Measurements from ENCODE around the gene ACP1.
A peak's percentile ranks its signal among the peaks of the same experiment; 100 is the strongest.

The ACP1 gene

GRCh38 chr2:262117-262516, 2.6 kb upstream of the ACP1 start:
- TF ChIP-seq, protein P1, sequence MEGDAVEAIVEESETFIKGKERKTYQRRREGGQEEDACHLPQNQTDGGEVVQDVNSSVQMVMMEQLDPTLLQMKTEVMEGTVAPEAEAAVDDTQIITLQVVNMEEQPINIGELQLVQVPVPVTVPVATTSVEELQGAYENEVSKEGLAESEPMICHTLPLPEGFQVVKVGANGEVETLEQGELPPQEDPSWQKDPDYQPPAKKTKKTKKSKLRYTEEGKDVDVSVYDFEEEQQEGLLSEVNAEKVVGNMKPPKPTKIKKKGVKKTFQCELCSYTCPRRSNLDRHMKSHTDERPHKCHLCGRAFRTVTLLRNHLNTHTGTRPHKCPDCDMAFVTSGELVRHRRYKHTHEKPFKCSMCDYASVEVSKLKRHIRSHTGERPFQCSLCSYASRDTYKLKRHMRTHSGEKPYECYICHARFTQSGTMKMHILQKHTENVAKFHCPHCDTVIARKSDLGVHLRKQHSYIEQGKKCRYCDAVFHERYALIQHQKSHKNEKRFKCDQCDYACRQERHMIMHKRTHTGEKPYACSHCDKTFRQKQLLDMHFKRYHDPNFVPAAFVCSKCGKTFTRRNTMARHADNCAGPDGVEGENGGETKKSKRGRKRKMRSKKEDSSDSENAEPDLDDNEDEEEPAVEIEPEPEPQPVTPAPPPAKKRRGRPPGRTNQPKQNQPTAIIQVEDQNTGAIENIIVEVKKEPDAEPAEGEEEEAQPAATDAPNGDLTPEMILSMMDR (IDR thresholded peaks at IDR 0.05) = no peak
- TF ChIP-seq ZFX (IDR thresholded peaks at IDR 0.05; ENCODE audit: borderline replicate concordance) = no peak
- H3K27ac ChIP-seq = no peak overlapping the region

DNA sequence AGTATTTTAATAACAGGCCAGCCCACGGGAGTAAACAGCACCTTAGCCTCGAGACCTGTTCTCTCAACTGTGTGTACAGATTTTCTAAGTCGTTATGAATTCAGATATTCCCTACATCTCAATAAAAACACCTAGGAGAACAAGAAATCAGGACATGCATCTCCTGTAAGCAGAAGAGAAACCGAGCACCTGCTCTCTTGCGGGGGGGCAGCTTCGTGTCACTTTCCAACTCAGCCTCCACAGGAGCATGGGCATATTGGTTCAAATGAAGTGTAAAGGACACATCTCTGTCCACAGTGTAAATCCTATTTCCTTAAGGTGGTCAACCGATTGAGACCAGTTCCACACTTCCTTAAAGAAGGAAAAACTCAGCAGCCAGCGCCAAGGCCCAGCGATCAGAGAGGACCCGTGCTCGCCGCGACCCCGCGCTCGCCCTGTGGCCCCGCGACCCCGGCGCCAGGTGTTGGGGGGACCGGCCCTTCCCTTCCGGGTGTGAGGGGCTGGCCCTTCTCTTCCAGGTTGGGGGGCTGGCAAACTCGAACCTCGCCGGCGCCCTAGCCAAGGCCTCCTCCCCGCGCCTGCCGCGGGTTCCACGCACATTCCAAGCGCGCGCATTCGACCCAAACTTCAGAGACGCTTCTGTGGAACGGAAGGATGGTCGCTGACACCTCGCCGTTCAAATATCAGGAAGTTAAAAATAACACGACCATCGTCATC, 1.6 kb upstream of the ACP1 start:
- peak overlapping the region; percentile 69; the same call in 1 of the 2 replicates for H3K27ac ChIP-seq
- no peak for TF ChIP-seq ZFX (IDR thresholded peaks at IDR 0.05; ENCODE audit: borderline replicate concordance)
- TF ChIP-seq, protein P1 (IDR thresholded peaks at IDR 0.05) = no peak

DNA sequence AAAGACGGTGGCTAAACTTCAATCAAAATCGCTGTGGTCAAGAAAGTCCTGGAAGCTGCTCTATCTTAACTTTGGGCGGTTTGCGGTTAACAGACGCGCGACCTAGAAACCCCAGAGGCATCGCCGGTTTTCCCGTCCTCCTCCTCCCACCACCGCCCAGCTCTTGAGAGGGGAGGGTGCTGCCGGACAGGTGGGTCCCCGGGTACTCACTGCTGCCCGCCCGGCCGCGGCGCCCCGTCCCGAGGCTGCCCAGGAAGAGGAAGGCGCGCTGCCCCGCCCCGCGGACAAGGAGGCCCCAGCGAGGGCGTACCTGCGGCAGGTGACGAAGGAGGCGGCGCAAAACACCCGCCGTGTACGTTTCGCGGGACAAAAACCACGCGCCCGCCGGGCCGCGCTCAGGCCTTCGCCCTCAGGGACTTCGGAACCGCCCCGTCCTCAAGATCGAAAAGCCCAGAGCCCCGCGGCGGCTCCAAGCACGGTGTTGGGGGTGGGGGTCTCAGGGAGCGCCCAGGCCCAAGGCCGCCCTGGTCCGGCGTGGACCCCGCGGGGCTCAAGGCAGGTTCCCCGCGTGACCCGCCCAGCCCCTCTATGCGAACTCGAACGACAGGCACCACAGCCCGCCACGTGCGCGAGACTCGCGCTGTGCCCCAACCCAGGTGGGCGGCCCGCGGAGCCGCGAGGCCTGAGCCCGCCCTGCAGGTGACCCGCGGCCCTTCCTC, 814 bp upstream of the ACP1 start, which contains the start of gene SH3YL1:
Gene SH3YL1 (minus strand): TSS at position 259 of the 719 bp plus-strand sequence. CDS start 48 bp downstream, at position 211.
- peak within 1 kb of the TSS; percentile 69 for H3K27ac ChIP-seq
- TF ChIP-seq, protein P1 (IDR thresholded peaks at IDR 0.05) = no peak
- no peak for TF ChIP-seq ZFX (IDR thresholded peaks at IDR 0.05; ENCODE audit: borderline replicate concordance)

- no peak overlapping the region for H3K27ac ChIP-seq
- no peak for TF ChIP-seq ZFX (IDR thresholded peaks at IDR 0.05; ENCODE audit: borderline replicate concordance)
- TF ChIP-seq, protein P1 (IDR thresholded peaks at IDR 0.05) = no peak
Measured at GRCh38 chr2:268323-268722, 3.6 kb downstream of the ACP1 start.

DNA sequence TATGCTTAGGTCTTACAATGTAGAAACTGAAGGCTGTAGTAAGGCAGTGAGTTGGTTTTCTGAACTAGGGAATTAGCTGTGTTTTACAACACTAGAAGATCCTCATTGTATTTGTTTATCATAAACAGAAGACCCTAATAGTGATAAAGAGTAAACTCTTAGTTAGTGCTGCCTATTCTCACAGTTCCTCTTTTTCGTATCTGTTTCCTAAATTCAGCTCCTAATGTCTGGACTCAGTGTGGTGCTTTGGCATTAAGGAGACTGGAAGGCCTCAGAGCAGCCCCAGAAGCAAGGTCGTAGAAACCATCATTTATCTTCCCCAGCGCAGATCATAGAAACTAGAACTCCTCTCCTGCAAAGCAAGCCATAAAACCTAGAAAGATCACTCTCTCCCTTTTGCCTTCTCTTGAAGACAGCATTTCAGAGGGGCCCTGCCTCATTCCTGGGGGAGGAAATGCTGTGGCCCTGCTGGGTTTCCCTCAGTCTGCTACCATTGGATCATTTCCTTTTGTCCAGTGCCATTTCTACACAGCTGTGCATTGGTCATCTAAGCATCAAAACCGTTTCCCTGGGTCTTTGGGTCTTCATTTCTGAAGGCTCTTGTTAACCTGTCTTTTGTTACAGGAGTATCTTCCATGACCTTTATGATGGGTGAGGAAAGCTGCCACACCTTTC, 4.7 kb downstream of the ACP1 start:
- TF ChIP-seq, protein P1 (IDR thresholded peaks at IDR 0.05) = no peak
- TF ChIP-seq ZFX (IDR thresholded peaks at IDR 0.05; ENCODE audit: borderline replicate concordance) = no peak
- no peak overlapping the region for H3K27ac ChIP-seq

- TF ChIP-seq, protein P1 (IDR thresholded peaks at IDR 0.05) = no peak
- no peak for TF ChIP-seq ZFX (IDR thresholded peaks at IDR 0.05; ENCODE audit: borderline replicate concordance)
- H3K27ac ChIP-seq = no peak overlapping the region
Measured at GRCh38 chr2:270861-271260, 6.1 kb downstream of the ACP1 start.

Measured in 22Rv1 (cell line).